ENCODE data around the gene COQ9. TPM values are rescaled to one million over a fixed set of nuclear protein-coding genes. Genes with fewer than 3 reads are reported as not detected.
"Not testable (repeated sequence)": the region's sequence is repeated elsewhere in the genome, so short reads cannot be mapped to it uniquely, and the experiment has no call there.

The COQ9 gene
- total RNA-seq, 1 donor from 2014 or later, result 79.8 TPM

DNA sequence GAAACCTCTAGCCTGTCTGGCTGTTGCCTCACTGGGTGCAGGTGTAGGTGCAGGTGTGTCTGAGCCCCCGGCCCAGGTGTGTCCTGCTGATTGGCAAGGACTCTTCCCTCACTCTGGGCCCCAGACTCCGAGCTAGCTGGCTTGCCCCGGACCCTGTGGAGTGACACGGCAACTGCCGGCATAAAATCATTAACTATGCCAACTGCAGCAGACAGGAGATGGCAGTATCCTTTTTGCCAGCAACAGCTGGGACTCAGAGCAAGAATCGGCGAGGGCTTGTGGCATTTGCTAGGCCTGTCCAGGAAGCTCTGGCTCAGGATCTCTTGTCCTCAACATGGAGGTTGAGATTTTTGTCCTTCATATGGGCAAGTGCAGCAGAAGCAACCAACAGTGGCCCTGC lies 20.9 kb upstream of the COQ9 start:
- no peak for DNase-seq (ENCODE audit: low spot score)

DNA sequence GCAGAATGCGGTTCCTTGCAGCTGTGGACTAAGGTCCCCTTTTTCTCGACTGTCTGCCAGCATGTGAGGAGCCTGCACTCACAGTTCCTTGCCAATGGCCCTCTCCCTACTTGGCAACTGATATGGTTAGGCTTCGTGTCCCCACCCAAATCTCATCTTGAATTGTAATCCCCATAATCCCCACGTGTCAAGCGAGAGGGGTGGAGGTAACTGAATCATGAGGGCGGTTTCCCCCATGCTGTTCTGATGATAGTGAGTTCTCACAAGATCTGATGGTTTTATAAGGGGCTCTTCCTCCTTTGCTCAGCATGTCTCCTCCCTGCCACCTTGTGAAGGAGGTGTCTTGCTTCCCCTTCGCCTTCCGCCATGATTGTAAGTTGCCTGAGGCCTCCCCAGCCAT lies 20.0 kb upstream of the COQ9 start:
- no peak for DNase-seq (ENCODE audit: low spot score)

DNA sequence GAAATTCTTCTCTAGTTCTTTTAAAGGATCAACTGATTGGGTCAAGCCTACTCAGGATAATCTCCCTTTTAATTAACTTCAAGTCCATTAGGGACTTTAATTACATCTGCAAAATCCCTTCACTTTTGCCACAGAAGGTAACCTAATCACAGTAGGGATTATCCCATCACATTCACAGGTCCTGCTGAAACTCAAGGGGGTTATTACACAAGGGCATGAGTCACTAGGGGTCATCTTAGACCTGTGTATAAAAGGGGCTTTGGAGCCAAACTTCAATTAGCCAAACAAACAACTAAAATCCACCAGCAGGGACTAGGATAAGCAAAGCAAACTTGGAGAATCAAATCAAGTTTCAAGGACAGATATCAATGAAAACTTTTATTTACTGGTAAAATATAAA lies 19.5 kb upstream of the COQ9 start:
- no peak for DNase-seq (ENCODE audit: low spot score)

DNA sequence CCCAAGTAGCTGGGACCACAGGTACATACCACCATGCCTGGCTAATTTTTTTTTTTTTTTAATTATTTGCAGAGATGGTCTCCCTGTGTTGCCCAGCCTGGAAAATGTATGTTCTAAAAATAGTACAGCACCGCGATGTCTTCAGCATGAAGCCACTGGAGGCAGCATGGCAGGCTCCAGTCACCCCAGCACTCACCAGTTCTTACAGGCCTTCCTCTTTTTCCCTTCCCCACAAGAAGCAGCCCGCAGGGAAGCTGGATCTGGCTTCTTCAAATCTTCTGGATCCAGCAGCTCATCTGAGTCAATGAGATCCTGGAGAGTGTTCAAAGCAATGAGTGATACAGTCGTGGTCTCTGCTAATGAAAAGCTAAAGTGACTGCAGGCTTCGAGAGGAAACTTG lies 16.3 kb upstream of the COQ9 start:
- DNase-seq (ENCODE audit: low spot score), result no peak

DNA sequence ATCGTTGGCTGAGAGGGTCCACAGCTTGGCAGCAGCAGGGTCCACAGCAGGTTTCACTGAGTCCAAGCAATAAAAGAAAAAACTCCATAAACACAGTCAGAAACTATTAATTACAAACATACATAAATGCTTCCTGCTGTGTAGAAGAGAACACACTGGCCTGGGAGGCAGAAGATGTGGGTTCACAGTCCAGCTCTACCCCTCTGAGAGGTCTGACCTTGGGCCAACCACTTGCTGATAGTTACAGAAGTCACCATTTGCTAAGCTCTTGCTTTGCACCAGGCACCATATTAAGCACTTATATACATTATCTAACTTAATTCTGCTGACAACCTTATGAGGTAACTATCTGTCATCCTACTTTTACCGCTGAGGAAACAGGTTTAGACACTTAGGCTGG lies 14.8 kb upstream of the COQ9 start:
- peak; percentile 44 for DNase-seq (ENCODE audit: low spot score)

DNA sequence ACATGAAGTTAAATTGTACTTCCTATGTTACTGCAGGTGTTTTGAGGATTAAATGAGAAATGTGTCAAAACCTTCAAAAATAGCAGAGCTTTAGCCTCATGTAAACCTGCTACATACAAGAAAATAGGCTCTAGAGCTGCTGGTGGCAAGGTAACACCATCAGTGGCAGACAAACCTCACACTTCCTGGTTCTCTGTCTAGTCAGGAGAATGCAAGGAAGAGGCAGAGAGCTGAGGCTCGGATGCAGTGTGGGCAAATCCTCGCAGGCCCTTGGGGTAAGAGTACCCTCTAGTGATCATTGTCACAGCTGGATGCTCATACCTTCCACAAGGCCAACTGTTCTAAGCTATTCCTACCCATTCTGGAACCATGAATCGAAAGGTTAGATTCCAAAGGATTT lies 14.3 kb upstream of the COQ9 start:
- DNase-seq (ENCODE audit: low spot score), result no peak

DNA sequence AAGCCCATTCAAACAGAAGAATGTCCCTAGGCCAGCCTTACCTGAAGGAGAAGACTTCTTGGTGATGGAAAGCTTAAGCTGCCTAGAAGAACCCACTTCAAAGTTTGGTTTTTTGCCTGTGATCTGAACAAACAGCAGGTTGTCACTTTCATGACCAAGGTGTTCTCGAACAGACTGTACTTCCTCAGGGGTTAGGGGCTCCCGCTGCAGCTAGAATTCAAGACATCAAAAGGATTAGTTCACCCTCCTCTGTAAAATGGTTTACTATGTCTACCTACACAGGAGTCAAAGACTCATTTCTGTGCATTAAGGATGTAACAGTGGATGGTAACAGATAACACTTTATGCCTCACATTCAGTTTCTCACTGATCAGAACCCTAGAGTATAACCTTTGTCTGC lies 13.3 kb upstream of the COQ9 start:
- DNase-seq (ENCODE audit: low spot score), result no peak

DNA sequence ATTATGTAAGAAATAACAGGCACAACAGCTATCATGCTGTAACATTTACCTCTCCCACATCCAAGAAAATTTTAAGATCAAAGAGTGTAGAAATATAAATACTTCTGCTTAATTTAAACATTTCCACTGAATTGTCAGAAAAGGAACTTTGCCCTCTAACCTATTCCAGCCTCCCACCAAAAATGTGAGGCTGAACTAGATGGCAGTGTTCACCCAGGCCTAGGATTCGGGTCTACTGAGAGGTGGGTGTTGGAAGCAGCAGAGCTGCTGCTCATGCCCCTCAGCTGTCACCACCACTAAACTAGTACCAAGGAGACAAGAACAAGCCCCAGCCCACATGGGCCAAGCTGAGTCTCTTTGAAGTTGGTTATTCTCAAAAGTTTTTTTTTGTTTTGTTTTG lies 11.4 kb upstream of the COQ9 start:
- DNase-seq (ENCODE audit: low spot score), result no peak

DNA sequence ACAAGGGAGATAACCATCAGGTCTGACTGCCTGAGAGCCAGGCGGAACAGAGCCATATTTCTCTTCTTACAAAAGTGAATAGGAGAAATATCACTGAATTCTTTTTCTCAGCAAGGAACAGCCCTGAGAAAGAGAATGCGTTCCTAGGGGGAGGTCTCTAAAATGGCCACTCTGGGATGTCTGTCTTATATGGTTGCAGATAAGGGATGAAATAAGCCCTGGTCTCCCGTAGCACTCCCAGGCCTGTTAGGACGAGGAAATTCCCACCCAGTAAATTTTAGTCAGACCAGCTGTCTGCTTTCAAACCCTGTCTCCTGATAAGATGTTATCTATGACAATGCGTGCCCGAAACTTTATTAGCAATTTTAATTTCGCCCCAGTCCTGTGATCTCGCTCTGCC lies 7.3 kb upstream of the COQ9 start:
- DNase-seq (ENCODE audit: low spot score), result not testable (repeated sequence)

DNA sequence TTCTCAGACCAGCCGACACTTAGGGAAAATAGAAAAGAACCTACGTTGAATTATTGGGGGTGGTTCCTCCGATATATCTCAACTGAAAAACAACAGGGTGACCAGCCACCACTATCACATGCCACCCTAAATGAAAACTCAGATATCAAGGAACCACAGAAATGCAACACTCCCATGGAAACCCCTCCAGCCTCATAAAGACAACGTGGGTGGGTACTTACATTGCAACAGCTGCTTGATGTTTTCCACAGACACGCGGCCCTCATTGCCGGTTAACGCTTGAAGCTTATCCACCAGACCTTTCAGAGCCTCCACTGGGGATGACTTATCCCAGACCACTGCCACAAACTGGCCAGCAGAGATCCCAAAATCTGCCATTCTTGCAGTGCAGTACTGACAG lies 6.7 kb upstream of the COQ9 start:
- not testable (repeated sequence) for DNase-seq (ENCODE audit: low spot score)

DNA sequence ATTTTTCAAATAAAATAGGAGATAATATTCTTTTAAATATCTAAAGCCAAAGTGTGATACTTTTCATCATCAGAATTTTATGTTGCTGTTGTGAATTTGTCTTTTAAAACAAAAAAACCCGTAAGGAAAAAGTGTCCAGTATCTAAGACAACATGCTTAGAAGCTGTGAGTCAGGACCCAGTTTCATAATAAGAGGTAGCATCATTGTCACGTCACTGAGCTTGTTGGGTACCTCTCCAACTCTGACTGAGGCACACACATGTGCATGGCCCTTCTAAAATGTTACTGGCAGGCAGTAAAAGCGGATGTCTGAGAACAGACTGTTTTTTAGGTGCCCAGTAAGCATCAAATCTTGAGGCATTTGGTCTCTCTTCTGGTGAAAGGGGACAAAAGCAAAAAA lies 2.6 kb upstream of the COQ9 start:
- DNase-seq (ENCODE audit: low spot score), result no peak

DNA sequence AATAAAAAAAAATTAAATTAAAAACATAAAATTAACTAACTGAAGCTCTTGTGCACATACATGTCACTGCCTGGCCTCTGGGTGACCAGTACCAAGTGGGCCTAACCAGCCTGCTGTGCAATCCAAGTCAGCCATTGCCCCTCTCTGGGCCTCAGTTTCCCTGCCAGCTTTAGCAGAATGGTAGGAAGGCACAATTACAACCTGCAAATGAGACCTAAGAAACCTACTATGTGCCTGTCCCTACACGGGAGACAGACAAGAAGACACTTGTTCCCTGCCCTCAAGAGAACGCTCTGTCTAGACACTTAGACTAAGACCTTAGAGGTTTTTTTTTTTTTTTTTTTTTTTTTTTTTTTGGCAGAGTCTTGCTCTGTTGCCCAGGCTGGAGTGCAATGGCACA lies 1.8 kb upstream of the COQ9 start:
- no peak for DNase-seq (ENCODE audit: low spot score)

DNA sequence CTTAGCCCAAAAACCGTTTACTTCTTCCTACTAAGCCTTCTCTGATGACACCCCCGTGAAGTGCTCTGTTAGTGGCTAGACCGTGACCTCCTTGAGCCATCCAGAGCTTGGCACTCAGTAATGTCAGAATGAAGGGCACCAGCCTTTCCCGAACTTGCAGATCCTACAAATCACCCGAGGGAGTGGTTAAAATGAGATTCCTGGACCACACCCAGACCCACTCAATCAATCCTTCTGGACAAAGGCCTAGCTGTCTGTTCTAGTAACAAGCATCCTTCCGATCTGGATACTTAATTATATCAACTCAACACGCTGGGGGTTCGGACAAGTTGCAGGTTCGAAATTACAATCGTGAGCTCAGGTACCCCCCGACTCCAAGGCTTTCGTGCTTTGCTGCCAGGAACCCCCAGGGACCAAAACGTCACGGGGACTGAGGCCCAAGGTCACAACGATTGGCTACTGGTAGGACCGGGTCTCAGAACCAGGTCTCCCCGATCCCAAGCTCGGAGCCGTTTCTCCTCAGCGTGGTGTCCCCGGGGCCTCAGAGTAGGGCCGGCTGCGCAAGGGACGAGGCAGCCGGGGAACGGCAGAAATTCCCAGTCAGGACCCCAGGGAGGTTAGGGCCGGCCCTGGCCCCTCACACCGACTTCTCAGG lies 621 bp upstream of the COQ9 start:
- DNase-seq (ENCODE audit: low spot score), result no peak

DNA sequence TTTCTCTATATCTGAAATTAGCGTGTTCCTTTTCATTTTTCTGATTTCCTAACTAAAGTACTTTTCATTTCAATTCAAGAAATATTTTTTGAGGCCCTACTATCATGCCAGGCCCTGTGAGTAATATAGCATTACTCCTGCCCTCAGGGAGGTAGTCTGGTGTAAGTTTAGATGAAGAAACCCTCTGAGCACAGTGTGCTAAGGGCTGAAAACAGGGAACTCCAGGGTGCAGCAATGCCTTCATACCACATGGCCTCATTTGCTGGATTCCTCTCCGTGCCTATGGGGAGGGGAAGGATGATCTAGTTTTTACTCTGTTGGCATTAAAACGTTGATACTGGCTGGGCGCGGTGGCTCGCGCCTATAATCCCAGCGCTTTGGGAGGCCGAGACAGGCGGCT lies 4.7 kb downstream of the COQ9 start:
- no peak for DNase-seq (ENCODE audit: low spot score)

DNA sequence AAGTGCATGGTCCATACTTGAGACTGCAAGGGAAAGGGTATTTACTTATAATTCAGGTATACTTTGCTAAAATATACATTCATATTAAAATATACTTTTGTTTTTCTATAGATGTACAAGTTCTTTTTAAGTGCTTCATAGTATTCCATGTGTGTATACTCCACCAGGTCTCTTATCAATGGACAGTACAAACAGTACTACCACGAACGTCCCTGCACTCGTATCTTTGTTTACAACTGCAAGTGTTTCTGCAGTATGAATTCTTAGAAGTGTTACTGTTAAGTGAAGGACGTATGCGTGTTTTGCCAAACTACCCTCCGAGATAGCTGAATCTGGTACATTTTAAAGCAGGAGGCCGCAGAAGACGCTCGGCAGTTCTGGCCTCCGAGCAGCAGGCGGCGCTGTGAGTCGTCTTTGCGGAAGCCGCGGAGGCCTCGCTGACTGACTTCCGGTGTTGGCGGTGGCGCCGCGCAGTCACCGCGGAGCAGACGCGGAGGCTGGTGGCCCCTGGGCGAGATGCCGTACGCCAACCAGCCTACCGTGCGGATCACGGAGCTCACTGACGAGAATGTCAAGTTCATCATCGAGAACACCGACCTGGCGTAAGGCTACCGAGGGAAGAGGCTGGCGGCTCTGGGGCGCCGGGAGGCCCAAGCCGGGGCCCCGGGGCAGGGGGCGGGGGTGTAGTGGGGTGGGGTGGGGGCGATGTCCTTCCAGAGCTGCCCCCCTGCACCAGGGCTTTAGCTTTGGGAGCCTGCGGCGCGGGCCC lies 15.1 kb downstream of the COQ9 start, which contains the start of gene POLR2C:
Gene POLR2C, plus strand, starts transcription at position 471 of the 769 bp plus-strand sequence. Its CDS starts 46 bp downstream, at position 517.
- DNase-seq (ENCODE audit: low spot score), result peak; percentile 90

DNA sequence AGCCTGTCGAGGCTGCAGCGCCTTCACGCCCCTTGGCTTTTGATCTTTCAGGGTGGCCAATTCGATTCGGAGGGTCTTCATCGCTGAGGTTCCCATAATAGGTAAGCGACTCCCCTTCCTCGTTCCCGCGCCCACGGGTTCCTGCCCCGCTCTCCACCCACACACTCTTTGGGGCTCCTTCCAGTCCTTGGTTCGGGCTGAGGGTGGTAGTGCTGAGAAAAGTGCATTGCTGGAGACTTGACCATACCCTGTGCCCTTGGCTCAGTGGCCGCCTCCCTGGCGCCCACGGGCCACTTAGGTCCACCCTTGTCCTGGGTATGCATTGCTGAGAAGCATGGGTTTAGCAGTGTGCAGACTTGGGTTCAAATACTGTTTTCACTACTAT lies 15.7 kb downstream of the COQ9 start:
- no peak for DNase-seq (ENCODE audit: low spot score)

DNA sequence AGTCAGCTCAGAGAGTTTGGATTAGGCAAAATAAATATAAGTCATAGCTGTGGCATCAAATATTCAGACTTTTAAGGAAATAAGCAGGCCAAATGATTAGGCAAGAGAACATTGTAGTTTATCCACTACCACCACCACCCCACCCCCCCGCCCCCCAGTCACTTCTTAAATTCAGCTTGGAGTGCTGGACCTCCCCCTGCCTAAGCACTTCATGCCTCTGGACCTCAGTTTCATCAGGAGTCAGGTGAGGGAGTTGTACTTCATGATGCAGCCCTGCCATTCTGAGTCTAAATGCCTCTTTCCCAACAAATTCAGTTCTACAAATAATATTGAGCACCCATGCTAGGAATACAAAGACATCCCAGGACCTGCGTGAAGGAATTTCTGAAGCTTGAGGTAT lies 17.2 kb downstream of the COQ9 start:
- DNase-seq (ENCODE audit: low spot score), result no peak

DNA sequence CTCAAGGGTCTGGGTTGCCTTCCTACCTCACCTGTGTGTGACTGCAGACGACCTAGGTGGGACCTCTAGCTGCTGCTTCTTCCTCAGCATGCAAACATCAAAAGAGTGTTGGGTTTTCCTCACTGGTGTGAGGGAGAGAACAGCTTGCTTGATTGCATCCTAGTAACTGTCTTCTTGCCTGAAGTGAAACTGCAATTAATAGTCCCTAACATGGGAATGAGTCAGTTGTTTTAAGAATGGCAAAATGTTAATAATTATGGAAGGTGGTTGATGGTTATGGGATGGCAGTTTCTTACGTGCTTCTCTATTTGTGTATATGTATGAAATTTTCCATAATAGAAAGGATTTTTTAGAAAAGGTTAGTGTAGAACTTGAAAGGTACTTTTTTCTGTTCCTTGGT lies 21.1 kb downstream of the COQ9 start:
- DNase-seq (ENCODE audit: low spot score), result no peak

DNA sequence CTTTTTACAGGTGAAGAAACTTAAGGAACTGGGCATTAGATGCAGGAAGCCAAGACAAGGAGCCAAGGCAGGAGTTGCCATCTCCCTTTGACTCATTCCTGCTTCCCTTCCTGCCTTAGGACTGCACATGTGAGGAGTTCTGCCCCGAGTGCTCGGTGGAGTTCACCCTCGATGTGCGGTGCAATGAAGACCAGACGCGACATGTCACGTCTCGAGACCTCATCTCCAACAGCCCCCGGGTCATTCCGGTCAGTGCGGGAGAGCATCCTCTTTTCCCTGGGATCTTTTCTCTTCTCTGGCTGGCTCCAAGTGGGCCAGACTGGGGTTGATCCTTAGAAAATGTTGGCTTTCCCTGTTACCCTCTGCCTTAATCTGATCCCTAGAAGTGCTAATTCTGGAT lies 21.8 kb downstream of the COQ9 start:
- no peak for DNase-seq (ENCODE audit: low spot score)

DNA sequence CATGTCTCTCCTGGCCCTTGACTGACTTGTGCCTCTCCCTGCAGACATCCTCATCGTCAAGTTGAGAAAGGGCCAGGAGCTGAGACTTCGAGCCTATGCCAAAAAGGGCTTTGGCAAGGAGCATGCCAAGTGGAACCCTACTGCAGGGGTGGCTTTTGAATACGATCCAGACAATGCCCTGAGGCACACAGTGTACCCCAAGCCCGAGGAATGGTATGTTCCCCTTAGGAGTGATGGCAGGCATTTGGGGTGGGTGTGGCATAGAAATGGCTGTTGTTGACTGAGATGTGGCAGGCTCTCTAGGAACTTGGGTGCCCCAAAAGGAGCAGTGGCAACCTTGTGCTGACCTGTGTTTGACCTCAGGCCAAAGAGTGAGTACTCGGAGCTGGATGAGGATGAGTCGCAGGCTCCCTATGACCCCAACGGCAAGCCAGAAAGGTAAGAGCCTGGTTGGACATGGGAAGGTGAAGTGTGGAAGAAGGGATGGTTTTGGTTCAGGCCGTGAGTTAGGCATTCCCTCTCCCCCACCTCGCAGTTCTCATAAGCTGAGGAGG lies 22.7 kb downstream of the COQ9 start:
- DNase-seq (ENCODE audit: low spot score), result no peak

DNA sequence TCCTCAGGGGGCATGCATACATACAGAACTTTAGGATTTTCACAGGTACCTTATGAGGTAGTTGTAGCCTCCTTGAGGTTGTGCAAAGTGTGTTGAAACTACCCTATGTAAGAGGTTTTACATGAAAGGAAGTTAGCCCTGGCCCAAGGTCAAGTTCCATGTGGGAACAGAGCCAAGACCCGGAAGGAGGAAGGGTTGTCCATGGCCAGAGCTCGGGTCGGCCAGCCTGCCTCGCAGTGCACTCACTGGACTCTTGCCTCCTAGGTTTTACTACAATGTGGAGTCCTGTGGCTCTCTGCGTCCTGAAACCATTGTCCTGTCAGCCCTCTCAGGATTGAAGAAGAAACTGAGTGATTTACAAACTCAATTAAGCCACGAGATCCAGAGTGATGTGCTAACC lies 23.4 kb downstream of the COQ9 start:
- DNase-seq (ENCODE audit: low spot score), result peak; percentile 57

DNA sequence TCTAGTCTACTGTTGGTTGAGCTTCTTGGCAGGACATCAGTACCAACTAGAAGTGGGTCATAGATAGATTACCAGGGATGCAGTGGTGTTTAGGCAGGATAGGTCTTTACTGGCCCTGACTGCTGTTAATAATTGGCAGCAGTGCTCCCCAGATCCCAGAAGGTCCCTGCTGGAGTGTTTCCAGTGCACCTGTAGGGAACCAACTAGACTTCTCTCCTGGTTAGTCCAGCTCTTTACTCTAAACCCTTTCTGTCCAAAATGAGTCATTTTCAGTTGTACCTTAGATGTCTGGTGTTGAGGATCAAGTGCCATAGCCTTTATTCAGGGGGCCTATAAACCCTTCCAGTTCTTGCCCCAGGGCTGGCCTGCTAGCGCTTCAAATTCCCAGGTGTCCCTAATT lies 23.9 kb downstream of the COQ9 start:
- DNase-seq (ENCODE audit: low spot score), result no peak

Measured in mucosa of gallbladder (tissue), 1 donor.